ENCODE measurements around the gene TMX4. TPM values are rescaled to one million over a fixed set of nuclear protein-coding genes. Genes with fewer than 3 reads are reported as not detected.

The TMX4 gene
- total RNA-seq, 1 experiment from 2014 or later = 12.0 TPM

GRCh38 chr20:7943891-7944290 lies 75.7 kb downstream of the TMX4 start:
- no peak for TF ChIP-seq EGR1 (IDR thresholded peaks at IDR 0.05; ENCODE audit: low read depth)
- no peak for TF ChIP-seq CBX3 (IDR thresholded peaks at IDR 0.05; ENCODE audit: low read depth)
- no peak for TF ChIP-seq EZH2 (IDR thresholded peaks at IDR 0.05)
- TF ChIP-seq RAD21 (IDR thresholded peaks at IDR 0.05; ENCODE audit: low read depth) = no peak
- no peak for TF ChIP-seq ELF1 (IDR thresholded peaks at IDR 0.05; ENCODE audit: borderline replicate concordance, low read depth)
- no peak for TF ChIP-seq YY1 (IDR thresholded peaks at IDR 0.05; ENCODE audit: extremely low read depth, insufficient replicate concordance, low read depth, low read length)
- no peak for TF ChIP-seq POLR2A (IDR thresholded peaks at IDR 0.05; ENCODE audit: borderline replicate concordance, extremely low read depth, insufficient read depth, insufficient read length)
- no peak for TF ChIP-seq ZNF274 (IDR thresholded peaks at IDR 0.05; ENCODE audit: low read depth, low read length)
- no peak for TF ChIP-seq SP1 (IDR thresholded peaks at IDR 0.05; ENCODE audit: low read depth)

DNA sequence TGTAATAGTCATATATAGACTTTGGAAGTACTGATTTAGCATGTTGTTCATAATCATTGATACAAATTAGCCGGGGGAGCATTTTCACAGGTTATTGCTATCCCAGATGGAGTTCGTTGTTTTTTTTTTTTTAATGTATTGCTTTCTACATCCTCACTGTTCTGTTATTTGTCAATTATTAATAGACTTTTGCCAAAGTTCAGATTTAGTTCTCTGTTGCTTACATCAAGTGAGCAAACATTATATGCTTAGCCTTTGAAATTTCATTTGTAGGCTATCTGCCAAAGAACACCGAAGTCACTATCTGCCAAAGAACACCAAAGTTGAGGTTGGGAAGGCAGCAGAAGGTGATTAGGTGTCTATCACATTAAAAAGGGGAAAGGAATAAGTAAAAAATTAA lies 79.2 kb downstream of the TMX4 start, which contains the start of gene HAO1:
Gene HAO1 (minus strand): TSS at position 118 of the 400 bp plus-strand sequence. CDS start 36 bp downstream, at position 82.
- no peaks in the 10 kb centered on the region for H3K9me3 ChIP-seq (ENCODE audit: control insufficient read depth in 1 of 2, insufficient read depth in 1 of 2, low read depth in 1 of 2, low read length in 2 of 2)
- no peak within 1 kb of the TSS for H3K27ac ChIP-seq (ENCODE audit: low read depth, low read length)
- no peaks in the 10 kb centered on the region for H3K27me3 ChIP-seq (ENCODE audit: insufficient read depth, low read length)
- no peak within 1 kb of the TSS for H2AFZ ChIP-seq (ENCODE audit: low read depth, low read length, poor library complexity, severe bottlenecking)
- H3K9me2 ChIP-seq (ENCODE audit: insufficient read depth) = no peaks in the 10 kb centered on the region
- H3K4me2 ChIP-seq (ENCODE audit: low read length) = no peak within 1 kb of the TSS
- CTCF ChIA-PET = no interaction called here
- H4K20me1 ChIP-seq (ENCODE audit: insufficient read depth) = no peaks in the 10 kb centered on the region
- H3K9ac ChIP-seq (ENCODE audit: low read length) = no peak within 1 kb of the TSS
- ATAC-seq (no peak), DNase-seq (ENCODE audit: low read depth, low spot score) (no peak)
- BruUV-seq (replicated peaks) = no TSS peak
- POLR2A ChIA-PET = no interaction called here
- RAD21 ChIA-PET (ENCODE audit: low non-redundant PET in 1 of 2, low total read pairs in 2 of 2, uncharacterized antibody in 2 of 2, unreplicated experiment in 2 of 2) = no interaction called here
- no peaks in the 10 kb centered on the region for H3K36me3 ChIP-seq (ENCODE audit: control insufficient read depth in 1 of 2, insufficient read depth in 2 of 2, low read length in 2 of 2)
- no peak within 1 kb of the TSS for H3K4me3 ChIP-seq (replicated peaks in 1 of 2; ENCODE audit: low read depth in 1 of 2, low read length in 2 of 2)
- intact Hi-C loops (cut with micrococcal nuclease) = no loop called here
- H3K4me1 ChIP-seq (ENCODE audit: control insufficient read depth in 1 of 2, insufficient read depth in 2 of 2, low read length in 2 of 2) = peaks cover 0 to 4% of the 10 kb centered on the region in 2 experiments; a peak in 1 of 4 replicates
- H3K79me2 ChIP-seq (ENCODE audit: insufficient read depth, low read length) = no peaks in the 10 kb centered on the region
- TF ChIP-seq JUND (IDR thresholded peaks at IDR 0.05) = no peak
- TF ChIP-seq POLR2AphosphoS5 (IDR thresholded peaks at IDR 0.05; ENCODE audit: low read depth, low read length) = no peak
- no peak for TF ChIP-seq ZNF274 (IDR thresholded peaks at IDR 0.05; ENCODE audit: low read depth, low read length)
- TF ChIP-seq EGR1 (IDR thresholded peaks at IDR 0.05; ENCODE audit: low read depth) = no peak

More at GRCh38 chr20:7943891-7944290, 75.7 kb downstream of the TMX4 start:
- Histone ChIP-seq H3K4me2 (ENCODE audit: low read length) (no peak overlapping the region), H3K9ac (ENCODE audit: low read length) (no peak overlapping the region), H4K20me1 (ENCODE audit: insufficient read depth) (no peaks in the 10 kb centered on the region), H2AFZ (ENCODE audit: low read depth, low read length, poor library complexity, severe bottlenecking) (no peak overlapping the region), H3K9me3 (ENCODE audit: control insufficient read depth in 1 of 2, insufficient read depth in 1 of 2, low read depth in 1 of 2, low read length in 2 of 2) (no peaks in the 10 kb centered on the region), H3K27me3 (ENCODE audit: insufficient read depth, low read length) (no peaks in the 10 kb centered on the region), H3K27ac (ENCODE audit: low read depth, low read length) (no peak overlapping the region), H3K9me2 (ENCODE audit: insufficient read depth) (no peaks in the 10 kb centered on the region), H3K4me1 (ENCODE audit: control insufficient read depth in 1 of 2, insufficient read depth in 2 of 2, low read length in 2 of 2) (no peaks in the 10 kb centered on the region), H3K4me3 (replicated peaks in 1 of 2; ENCODE audit: low read depth in 1 of 2, low read length in 2 of 2) (no peak overlapping the region), H3K36me3 (ENCODE audit: control insufficient read depth in 1 of 2, insufficient read depth in 2 of 2, low read length in 2 of 2) (no peaks in the 10 kb centered on the region), H3K79me2 (ENCODE audit: insufficient read depth, low read length) (no peaks in the 10 kb centered on the region)
- ChIA-PET CTCF (no interaction called here), RAD21 (ENCODE audit: low non-redundant PET in 1 of 2, low total read pairs in 2 of 2, uncharacterized antibody in 2 of 2, unreplicated experiment in 2 of 2) (no interaction called here), POLR2A (no interaction called here)
- DNase-seq (ENCODE audit: low read depth, low spot score) (no peak), ATAC-seq (no peak)
- BruUV-seq (replicated peaks) = no TSS peak
- intact Hi-C loops (cut with micrococcal nuclease) = no loop called here

All from HCT116 (cell line).